MV-4-11 (cell line): ENCODE data around the gene SDE2.
"Not testable (repeated sequence)": the region's sequence is repeated elsewhere in the genome, so short reads cannot be mapped to it uniquely, and the experiment has no call there.

Experiments used
- DNase-seq: peaks from one replicate; lab custom pipeline; 2025; lab: John Stamatoyannopoulos, UW

SDE2 gene

DNA sequence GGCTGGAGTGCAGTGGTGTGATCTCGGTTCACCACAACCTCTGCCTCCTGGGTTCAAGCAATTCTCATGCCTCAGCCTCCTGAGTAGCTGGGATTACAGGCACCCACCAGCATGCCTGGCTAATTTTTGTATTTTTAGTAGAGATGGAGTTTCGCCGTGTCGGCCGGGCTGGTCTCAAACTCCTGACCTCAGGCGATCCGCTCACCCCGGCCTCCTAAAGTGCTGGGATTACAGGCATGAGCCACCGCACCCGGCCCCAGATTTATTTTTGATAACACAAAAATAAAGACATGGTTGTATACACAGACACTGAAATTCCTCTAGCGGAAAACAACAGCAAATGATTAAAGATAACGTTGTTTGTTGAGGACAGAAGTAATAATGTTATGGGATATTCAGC lies 24.0 kb downstream of the SDE2 start:
- DNase-seq = not testable (repeated sequence)

DNA sequence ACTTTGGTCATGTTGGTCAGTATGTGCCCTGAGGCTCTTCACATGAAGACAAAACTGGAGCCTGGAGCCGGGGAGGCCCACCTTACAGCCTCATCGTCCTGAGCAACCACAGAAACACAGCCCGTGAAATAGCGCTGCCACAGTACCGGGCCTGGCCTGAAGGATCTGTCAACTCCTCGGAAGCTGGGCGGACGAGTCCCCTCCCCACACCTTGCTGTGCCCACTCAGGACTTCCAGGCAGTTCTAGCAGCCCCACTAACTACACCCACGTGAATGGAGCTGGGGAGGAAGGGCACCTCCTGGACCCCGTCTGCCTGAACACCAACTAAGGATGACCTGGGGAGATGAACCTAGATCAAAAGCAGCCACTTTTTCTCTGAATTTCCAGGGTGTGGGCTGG lies 24.7 kb downstream of the SDE2 start:
- DNase-seq = no peak

DNA sequence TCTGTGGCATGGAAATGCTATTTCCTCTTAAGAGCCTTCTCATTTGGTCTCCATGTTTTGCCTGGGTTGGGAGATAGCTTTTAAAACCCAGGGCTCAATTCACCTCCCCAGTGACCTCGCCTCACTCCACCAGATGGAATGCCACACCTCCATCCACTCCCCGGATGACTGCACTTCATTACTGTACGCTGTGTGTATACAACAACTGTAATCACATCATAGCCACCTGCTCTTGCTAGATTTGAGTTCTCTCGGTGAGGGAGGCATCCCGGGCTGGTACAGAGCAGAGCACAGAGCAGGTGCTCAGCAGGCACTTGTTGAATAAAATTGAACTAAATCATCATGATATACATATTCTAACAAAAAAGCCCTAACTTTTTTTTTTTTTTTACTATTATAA lies 26.0 kb downstream of the SDE2 start:
- DNase-seq = no peak

DNA sequence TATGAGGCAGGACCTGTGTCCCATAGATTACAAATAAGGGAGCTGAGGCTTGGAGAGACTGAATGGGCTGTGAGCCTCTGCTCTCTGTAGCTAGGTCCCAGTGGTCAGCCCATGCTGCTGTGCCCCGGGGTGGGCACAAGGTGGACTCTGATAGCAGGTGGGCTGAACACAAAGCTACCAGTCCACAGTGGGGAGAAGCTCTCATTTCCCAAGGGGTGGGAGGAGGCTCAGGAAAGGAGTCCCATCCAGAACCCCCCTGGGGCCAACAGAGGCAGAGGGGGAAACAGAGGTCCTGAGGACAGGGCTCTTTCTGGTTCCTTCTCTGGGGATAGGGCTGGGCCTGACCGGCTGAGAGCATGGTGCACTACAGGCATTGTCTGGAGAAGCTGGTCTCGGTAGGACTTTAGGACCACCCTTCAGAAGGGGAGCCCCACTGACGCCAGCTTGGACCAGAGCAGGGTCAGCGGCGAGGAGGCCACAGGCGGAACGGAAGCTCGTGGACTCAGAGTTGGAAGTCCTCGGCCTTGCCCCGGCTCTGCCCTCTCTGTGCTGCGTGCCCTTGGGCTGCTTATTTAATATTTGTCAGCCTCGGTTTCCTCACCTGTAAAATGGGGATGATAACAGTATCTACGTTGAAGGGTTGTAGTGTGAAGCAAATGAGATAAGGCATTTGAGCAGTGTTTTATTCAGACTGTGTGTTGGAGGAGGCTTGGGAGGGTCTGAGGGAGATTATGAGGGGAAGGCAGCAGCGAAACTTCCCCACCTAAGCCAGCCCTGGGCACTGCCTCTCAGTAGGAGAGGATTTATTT lies 26.6 kb downstream of the SDE2 start:
- no peak for DNase-seq

DNA sequence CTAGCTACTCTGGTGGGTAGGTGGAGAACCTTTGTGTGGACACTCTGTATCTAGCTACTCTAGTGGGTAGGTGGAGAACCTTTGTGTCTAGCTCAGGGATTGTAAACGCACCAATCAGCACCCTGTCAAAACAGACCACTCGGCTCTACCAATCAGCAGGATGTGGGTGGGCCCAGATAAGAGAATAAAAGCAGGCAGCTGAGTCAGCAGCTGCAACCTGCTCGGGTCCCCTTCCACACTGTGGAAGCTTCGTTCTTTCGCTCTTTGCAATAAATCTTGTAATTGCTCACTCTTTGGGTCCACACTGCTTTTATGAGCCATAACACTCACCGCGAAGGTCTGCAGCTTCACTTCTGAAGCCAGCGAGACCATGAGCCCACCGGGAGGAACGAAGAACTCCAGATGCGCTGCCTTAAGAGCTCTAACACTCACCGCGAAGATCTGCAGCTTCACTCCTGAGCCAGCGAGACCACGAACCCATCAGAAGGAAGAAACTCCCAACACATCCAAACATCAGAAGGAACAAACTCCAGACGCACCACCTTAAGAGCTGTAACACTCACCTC lies 28.5 kb downstream of the SDE2 start:
- DNase-seq = not testable (repeated sequence)

DNA sequence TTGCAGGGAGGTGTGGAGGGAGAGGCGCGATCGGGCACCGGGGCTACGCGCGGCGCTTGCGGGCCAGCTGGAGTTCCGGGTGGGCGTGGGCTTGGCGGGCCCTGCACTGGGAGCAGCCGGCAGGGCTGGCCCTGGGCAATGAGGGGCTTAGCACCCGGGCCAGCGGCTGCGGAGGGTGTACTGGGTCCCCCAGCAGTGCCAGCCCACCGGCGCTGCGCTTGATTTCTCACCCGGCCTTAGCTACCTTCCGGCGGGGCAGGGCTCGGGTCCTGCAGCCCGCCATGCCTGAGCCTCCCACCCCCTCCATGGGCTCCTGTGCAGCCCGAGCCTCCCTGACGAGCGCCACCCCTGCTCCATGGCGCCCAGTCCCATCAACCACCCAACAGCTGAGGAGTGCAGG lies 29.4 kb downstream of the SDE2 start:
- DNase-seq = not testable (repeated sequence)

DNA sequence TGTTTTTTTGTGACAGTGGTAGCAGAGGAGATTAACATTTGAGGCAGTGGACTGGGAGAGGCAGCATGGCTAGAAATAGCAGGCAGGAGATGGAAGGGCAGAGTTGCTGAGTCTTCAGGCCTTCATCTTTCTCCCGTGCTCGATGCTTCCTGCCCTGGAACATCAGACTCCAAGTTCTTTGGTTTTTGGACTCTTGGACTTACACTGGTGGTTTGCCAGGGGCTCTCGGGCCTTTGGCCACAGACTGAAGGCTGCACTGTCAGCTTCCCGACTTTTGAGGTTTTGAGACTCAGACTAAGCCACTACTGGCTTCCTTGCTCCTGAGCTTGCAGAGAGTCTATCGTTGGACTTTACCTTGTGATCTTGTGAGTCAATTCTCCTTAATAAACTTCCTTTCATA lies 33.9 kb downstream of the SDE2 start:
- no peak for DNase-seq

DNA sequence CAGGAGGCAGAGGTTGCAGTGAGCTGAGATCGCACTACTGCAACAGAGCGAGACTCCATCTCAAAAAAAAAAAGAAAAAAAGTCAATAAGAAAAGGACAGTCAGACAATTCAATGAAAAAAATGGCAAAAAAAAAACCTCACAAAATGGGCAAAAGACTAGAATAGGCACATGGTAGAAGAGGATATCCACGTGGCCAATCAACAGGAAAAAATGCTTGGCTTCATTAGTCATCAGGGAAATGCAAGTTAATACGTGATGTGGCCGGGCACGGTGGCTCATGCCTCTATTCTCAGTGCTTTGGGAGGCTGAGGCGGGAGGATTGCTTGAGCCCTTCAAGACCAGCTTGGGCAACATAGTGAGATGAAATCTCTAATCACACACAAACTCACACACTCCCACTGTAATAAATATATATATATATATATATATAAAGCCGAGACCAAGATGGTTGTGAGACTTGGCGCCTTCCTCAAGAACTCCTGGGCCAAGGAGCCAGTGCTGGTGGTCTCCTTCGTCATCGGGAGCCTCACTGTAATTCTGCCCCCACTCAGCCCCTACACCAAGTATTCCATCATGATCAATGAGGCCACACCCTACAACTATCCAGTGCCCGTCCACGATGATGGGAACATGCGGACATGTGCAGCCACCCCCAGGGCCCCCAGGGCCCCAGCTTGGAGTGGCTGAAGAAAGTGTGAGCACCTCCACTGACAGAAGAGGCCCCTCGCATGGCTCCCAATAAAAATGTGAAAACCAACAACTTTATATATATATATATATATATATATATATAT lies 35.2 kb downstream of the SDE2 start:
- no peak for DNase-seq

DNA sequence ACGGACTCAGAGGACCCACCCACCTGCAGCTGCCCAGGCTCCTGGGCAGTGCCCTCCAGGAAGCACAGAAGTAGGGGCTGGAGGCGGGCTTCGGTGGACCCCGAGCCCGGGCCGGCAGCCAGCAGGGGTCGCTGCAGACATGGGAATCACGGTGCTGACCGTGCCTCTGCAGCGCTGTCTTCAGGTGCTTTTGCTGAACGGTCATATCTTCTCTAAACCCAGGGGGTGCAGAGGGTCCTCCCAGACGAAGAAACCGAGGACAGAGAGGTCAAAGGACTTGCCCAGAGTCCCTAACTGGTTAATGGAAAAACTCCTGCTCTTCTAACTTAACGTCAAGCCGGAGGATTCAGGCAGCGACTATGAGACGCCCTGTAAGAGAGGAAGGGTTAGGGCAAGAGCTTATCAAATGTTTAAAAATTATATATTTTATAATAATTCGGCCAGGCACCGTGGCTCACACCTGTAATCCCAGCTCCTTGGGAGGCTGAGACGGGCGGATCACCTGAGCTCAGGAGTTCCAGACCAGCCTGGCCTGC lies 36.6 kb downstream of the SDE2 start:
- no peak for DNase-seq

DNA sequence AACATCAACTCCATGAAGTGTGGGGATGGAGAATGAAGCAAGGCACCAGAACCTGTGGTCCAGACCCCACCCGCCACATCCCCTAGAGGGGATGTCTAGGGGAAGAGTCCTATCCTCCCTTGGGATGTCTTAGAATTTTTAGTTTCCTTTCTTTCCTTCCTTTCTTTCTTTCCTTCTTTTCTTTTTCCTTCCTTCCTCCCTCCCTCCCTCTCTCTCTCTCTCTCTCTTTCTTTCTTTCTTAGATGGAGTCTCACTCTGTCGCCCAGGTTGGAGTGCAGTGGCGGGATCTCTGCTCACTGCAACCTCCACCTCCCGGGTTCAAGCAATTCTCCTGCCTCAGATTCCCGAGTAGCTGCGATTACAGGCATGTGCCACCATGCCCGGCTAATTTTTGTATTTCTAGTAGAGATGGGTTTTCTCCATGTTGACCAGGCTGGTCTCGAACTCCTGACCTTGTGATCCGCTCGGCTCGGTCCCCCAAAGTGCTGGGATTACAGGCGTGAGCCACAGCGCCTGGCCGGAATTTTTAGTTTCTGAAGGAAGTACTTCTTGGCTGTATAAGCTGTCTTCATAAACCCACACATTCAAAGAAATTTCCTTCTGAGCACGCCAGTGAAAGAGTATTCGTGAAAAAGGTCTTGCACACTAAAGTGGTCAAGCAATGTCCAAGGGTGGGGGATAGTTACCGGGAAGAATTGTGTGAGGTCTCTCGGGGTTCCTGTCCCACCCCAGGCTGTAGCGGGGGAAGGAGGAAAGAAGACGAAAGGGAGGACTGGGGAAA lies 37.3 kb downstream of the SDE2 start:
- DNase-seq = no peak

DNA sequence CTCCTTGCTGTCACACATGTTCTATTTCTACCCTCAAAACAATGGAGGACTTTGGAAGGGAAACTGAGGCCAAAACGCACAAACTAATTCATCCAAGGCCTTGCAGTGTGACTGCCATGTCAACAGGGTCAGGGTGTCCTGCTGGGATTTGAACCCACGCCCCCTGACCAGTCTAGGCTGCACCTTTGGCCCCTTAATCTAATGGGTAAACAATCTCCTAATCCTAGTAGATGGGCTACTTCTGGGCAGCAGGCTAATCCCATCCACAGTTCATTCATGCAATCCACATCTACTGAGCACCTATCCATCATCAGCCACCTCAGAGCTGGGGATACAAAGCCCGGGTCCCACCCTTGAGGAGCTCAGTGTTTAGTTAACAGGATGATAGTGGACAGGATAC lies 41.1 kb downstream of the SDE2 start:
- DNase-seq = no peak

DNA sequence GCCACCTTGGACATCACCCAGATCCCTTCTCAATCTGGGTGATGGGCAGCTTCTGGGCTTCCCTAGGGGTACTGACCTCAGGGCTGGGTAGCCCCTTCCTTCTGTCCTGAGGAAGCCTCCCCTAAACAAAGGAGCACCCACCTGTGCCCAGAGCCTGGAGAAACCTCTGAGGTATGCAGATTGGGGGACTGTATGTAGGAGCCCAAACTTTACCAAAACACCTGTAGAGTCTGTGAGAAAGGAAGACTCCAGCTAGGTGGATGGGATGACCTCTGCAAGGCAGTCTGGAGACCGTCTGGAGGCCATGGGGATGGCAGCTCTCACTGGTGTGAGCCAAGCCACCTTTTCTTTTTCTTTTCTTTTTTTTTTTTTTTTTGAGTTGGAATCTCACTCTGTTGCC lies 44.4 kb downstream of the SDE2 start:
- DNase-seq = no peak

DNA sequence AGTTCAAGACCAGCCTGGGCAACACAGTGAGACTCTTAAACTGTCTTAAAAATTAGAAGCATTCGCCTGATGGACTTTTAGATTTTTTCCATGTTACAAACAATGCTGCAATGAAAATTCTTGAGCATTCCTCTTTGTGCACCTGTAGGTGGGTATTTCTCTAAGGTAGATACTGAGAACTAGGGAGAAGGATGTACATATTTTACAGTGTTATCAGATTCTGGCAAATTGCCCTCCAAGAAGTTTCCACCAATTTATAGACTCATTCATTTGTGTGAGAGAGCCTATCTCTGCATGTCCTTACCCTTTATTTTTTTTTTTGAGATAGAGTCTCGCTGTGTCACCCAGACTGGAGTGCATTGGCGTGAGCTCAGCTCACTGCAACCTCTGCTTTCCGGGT lies 45.8 kb downstream of the SDE2 start:
- DNase-seq = no peak

DNA sequence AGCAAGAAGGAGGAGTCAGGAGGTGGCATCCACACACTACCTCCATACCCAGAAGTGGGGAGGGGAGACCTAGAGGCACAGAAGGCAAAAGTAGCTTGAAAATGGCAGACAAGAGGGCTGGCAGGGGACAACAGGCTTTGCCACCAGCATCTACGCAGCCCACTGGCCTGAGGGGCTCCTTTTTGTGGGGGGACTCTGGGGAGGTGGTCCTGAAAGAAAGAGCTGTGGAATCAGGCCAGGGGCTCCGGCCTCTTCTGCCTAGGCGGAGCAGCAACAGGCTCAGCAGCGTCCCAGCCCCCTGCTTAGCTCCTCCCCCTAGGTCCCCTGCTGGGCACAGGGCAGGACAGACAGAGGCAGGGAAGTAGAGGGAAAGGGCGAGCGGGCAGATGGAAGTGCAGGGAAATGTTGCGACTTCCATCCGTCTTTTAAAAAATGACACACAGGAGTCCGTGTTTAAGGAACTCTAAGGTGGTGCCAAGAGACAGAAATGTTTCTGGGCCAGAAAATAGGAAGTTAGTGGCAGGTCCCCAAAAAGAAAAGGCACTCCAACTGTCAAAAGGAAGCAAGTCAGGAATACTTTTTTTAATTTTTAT lies 48.1 kb downstream of the SDE2 start:
- DNase-seq = peak; percentile 15

DNA sequence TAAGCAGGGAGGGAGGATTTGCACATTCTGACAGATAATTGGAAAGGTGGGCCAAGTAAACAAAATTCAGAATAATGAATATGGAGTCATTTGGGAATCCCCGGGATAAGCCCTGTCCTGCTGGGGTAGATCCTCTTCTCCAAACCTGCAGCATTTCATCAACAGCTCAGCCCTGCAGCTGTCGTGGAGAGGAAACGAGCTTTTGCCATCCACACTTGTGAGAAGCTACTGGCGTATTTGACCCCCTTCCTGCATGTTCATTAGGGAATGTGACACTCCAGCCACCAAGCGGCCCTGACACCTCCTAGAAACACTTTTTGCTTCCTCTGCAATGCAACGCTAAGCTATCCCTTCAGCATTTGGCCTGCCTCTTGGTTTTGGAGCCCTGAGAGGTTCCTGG lies 50.1 kb downstream of the SDE2 start:
- DNase-seq = no peak

DNA sequence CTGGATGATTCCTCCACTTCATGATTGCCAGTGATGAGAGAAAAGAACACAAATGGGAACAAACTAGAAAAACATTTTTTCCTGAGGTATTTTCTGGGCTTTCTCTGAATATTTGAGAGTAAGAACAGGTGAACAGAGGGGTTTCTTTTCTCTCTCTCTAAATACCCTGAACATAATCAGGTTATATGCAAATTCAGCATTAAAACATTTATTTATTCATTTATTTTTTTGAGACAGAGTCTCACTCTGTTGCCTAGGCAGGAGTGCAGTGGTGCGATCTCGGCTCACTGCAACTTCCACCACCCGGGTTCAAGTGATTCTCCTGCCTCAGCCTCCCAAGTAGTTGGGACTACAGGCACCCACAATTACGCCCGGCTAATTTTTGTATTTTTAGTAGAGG lies 52.3 kb downstream of the SDE2 start:
- DNase-seq = no peak

DNA sequence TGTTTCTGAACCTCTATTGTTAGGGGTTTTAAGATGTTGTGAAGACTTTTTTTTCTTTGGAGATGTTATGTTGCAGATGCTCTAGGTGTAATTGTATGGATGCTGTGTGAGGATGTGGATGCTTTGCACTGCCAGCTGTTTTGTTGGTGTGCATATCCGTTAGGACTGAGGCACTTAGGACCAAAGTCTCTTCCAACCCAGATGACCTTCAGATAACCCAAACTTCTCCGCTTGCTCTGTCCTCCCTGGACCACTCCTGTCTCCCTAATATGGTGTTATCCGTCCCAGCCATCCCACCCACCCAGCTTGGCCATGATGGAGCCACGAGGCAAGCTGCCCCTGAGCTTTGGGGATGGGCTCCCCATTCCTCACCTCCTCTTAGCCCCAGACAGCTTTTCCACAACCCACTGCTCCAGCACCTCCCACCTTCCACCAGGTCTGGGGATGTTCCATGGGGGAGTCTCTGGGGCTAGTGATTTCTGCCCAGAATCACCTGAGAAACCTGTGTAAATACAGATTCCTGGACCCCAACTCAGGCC lies 53.0 kb downstream of the SDE2 start:
- no peak for DNase-seq

DNA sequence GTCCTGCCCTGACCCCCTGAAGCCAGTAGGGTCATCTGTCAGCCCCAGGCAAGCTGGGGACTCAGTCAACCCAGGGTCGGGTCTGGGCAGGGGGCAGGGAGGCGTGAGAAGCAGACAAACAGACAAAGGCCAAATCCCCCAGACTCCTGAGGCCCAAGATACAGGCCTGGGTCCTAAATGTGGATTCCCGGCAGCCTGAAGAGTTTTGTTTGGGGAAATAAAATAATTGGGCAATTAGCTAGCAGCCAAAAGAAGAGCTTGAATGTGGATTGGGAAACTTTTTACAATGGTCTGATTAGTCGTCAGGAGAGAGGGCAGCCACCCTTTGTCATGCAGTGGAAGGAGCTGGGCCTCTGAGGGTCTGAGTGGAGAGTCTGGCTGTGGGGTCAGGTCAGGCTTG lies 53.6 kb downstream of the SDE2 start:
- no peak for DNase-seq

DNA sequence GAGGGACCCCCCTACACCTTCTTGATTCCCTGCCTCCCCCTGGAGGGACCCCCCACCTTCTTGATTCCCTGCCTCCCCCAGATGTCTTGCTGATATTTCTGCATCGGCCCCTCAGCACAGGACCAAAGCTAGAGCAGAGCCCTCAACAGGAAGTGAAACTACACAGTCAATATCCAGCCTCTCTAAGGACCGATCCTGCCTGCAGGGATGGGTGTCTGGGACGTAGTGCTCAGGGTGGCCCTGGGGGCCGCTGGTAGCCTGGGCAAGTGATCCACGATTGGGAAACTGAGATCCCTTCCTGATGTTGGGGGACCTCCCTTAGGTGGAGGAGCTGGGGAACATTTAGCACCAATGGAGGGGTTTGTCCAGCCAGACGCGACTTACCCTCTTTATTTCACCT lies 54.2 kb downstream of the SDE2 start:
- peak; percentile 70 for DNase-seq

DNA sequence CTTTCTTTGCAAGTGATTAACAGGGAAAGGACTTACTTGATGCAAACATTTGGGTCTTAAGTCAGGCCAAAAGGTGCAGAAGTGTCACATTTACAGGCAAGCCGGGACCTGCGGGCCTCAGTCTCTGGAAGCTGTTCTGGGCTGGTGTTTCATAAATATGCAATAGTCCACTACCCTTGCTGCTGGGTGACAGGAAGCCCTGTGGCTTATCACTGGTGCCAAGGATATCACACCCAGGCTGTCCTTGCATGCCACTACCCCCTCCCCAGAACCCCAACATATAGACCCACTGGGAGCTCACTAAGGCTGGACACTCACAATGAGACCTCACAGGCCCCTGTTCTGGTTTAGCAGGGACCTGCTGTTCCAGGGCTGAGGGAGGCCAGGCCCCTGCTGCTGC lies 54.8 kb downstream of the SDE2 start:
- no peak for DNase-seq

DNA sequence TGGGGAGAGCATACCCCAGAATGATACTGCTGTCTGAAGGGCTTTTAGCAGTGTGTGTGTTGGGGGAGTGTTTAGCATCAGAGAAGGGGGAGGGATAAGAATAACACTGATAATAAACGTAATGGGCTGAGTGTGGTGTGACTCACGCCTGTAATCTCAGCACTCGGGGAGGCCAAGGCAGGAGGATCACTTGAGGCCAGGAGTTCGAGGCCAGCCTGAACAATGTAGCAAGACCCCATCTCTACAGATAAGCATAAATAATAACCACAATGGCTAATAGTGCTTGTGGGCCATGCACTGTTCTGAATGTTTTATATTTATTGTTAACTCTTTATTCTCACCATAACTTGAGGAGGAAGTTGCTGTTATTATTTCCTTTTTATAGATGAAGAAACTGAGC lies 55.6 kb downstream of the SDE2 start:
- DNase-seq = no peak
